ENCODE measurements around the gene EYA4. TPM values are rescaled to one million over a fixed set of nuclear protein-coding genes. Genes with fewer than 3 reads are reported as not detected.

Gene EYA4
- total RNA-seq, 1 donor from 2014 or later, result 21.4 TPM

GRCh38 chr6:133546098-133546497 lies 304.9 kb downstream of the EYA4 start:
- H3K36me3 Mint-ChIP-seq, result no peaks in the 10 kb centered on the region
- TF ChIP-seq, protein P1, sequence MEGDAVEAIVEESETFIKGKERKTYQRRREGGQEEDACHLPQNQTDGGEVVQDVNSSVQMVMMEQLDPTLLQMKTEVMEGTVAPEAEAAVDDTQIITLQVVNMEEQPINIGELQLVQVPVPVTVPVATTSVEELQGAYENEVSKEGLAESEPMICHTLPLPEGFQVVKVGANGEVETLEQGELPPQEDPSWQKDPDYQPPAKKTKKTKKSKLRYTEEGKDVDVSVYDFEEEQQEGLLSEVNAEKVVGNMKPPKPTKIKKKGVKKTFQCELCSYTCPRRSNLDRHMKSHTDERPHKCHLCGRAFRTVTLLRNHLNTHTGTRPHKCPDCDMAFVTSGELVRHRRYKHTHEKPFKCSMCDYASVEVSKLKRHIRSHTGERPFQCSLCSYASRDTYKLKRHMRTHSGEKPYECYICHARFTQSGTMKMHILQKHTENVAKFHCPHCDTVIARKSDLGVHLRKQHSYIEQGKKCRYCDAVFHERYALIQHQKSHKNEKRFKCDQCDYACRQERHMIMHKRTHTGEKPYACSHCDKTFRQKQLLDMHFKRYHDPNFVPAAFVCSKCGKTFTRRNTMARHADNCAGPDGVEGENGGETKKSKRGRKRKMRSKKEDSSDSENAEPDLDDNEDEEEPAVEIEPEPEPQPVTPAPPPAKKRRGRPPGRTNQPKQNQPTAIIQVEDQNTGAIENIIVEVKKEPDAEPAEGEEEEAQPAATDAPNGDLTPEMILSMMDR (IDR thresholded peaks at IDR 0.05; ENCODE audit: unreplicated experiment), result no peak
- no peaks in the 10 kb centered on the region for H3K9me3 Mint-ChIP-seq
- H3K27me3 Mint-ChIP-seq (ENCODE audit: low read depth), result no peaks in the 10 kb centered on the region
- peaks cover 13% of the 10 kb centered on the region for H3K4me1 Mint-ChIP-seq
- DNase-seq (ENCODE audit: low spot score in 2 of 2, unreplicated experiment in 2 of 2), result no peak
- no peak overlapping the region for H3K27ac Mint-ChIP-seq
- no peak overlapping the region for H3K4me3 Mint-ChIP-seq

- no peak overlapping the region for H3K4me3 Mint-ChIP-seq
- TF ChIP-seq, protein P1 (IDR thresholded peaks at IDR 0.05; ENCODE audit: unreplicated experiment), result no peak
- H3K27me3 Mint-ChIP-seq (ENCODE audit: low read depth), result no peaks in the 10 kb centered on the region
- no peak for DNase-seq (ENCODE audit: low spot score in 2 of 2, unreplicated experiment in 2 of 2)
- no peak overlapping the region for H3K27ac Mint-ChIP-seq
- H3K4me1 Mint-ChIP-seq, result peaks cover 19% of the 10 kb centered on the region
- no peaks in the 10 kb centered on the region for H3K9me3 Mint-ChIP-seq
- H3K36me3 Mint-ChIP-seq, result no peaks in the 10 kb centered on the region
These were observed 306.0 kb downstream of the EYA4 start for GRCh38 chr6:133547136-133547535.

- H3K4me3 Mint-ChIP-seq, result no peak overlapping the region
- H3K27me3 Mint-ChIP-seq (ENCODE audit: low read depth), result no peaks in the 10 kb centered on the region
- no peaks in the 10 kb centered on the region for H3K9me3 Mint-ChIP-seq
These were observed 307.4 kb downstream of the EYA4 start for GRCh38 chr6:133548423-133549159.

DNA sequence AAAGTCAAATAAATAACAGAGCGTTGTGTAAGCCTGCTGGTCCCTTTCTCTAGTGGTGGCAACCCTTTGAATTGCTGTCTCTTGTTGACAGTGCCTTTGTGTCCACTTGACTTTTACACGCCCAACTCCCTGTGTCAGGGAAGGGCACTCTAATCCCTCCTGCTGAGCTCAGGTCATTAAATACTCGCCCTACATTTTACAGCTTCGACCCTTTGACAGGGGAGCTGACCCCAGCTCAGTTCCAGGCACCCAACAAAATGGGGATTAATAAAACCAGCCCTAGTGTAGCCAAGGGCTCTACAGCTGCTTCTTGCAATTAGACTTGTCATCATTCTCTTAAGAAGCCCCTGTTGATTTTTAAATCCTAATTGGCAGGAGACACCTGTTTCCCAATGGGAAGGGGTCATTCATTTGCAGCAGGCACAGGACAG lies 308.2 kb downstream of the EYA4 start:
- Mint-ChIP-seq H3K27ac (no peak overlapping the region), H3K9me3 (no peaks in the 10 kb centered on the region), H3K36me3 (no peaks in the 10 kb centered on the region), H3K4me3 (no peak overlapping the region), H3K4me1 (peaks cover 25% of the 10 kb centered on the region), H3K27me3 (ENCODE audit: low read depth) (no peaks in the 10 kb centered on the region)
- no peak for DNase-seq (ENCODE audit: low spot score in 2 of 2, unreplicated experiment in 2 of 2)
- TF ChIP-seq, protein P1 (IDR thresholded peaks at IDR 0.05; ENCODE audit: unreplicated experiment), result no peak

More at GRCh38 chr6:133548423-133549159, 307.4 kb downstream of the EYA4 start:
- Mint-ChIP-seq H3K27ac (no peak overlapping the region), H3K36me3 (no peaks in the 10 kb centered on the region), H3K4me1 (peaks cover 25% of the 10 kb centered on the region)
- TF ChIP-seq, protein P1 (IDR thresholded peaks at IDR 0.05; ENCODE audit: unreplicated experiment), result no peak
- no peak for DNase-seq (ENCODE audit: low spot score in 2 of 2, unreplicated experiment in 2 of 2)

DNA sequence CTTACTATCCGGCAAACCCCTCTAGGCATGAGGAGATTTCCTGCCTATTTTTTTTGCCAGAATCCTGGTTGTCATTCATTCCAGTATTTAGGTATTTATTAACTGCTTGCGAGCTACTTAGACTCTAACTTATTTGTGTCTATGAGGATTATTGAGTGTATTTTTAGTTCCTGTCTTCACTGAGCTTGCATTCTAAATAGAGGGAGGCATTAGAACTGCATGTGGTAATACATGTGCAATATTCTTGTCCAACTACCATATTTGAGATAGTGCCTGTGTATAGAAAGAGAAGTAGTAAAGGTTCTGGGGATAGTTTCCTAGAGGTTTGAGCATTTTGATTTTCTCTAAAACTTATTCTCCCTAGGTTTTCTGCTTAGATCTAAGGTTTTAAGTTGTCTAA lies 308.9 kb downstream of the EYA4 start:
- no peaks in the 10 kb centered on the region for H3K27me3 Mint-ChIP-seq (ENCODE audit: low read depth)
- H3K4me1 Mint-ChIP-seq, result peaks cover 25% of the 10 kb centered on the region
- no peaks in the 10 kb centered on the region for H3K36me3 Mint-ChIP-seq
- H3K27ac Mint-ChIP-seq, result no peak overlapping the region
- no peak for DNase-seq (ENCODE audit: low spot score in 2 of 2, unreplicated experiment in 2 of 2)
- H3K4me3 Mint-ChIP-seq, result no peak overlapping the region
- no peaks in the 10 kb centered on the region for H3K9me3 Mint-ChIP-seq
- TF ChIP-seq, protein P1 (IDR thresholded peaks at IDR 0.05; ENCODE audit: unreplicated experiment), result no peak
